Hindlimb muscle (tissue), 1 donor: Measurements from ENCODE around the gene DPH1. TPM values are rescaled to one million over a fixed set of nuclear protein-coding genes. Genes with fewer than 3 reads are reported as not detected.

Experiments
- DNase-seq: peaks from one replicate; pipeline ENCODE4 v3.0.0-alpha.2; 2013
- polyA plus RNA-seq: library from polyadenylated mRNA; unstranded; fragments of 120-200 nt; gene quantifications from one replicate; pipeline ENCODE4 v1.2.1, GENCODE V29; 2013; ENCODE audit not compliant: insufficient read length

The DPH1 gene
- polyA plus RNA-seq, 1 donor: 40.0 TPM

- DNase-seq: no peak
Measured at GRCh38 chr17:2082003-2082781, 52.2 kb downstream of the DPH1 start.

GRCh38 chr17:2083613-2084035 lies 53.7 kb downstream of the DPH1 start:
- peak; percentile 20 for DNase-seq

- DNase-seq: peak; percentile 71
Measured at GRCh38 chr17:2084036-2084765, 54.2 kb downstream of the DPH1 start.

- peak; percentile 88 for DNase-seq
Measured at GRCh38 chr17:2084766-2085647, 55.1 kb downstream of the DPH1 start.

GRCh38 chr17:2085648-2085949 lies 55.6 kb downstream of the DPH1 start:
- peak; percentile 78 for DNase-seq

GRCh38 chr17:2086306-2086705 lies 56.4 kb downstream of the DPH1 start:
- no peak for DNase-seq

- DNase-seq: peak; percentile 68
Measured at GRCh38 chr17:2087597-2088211, 57.8 kb downstream of the DPH1 start.

GRCh38 chr17:2089021-2089422 lies 59.1 kb downstream of the DPH1 start:
- peak; percentile 69 for DNase-seq

GRCh38 chr17:2090210-2090641 lies 60.3 kb downstream of the DPH1 start:
- no peak for DNase-seq

GRCh38 chr17:2090804-2091534 lies 61.0 kb downstream of the DPH1 start:
- peak; percentile 83 for DNase-seq

- DNase-seq: no peak
Measured at GRCh38 chr17:2092253-2092652, 62.3 kb downstream of the DPH1 start.

GRCh38 chr17:2093349-2093748 lies 63.4 kb downstream of the DPH1 start:
- no peak for DNase-seq

Other genes with a start within 250 kb of the DPH1 start
- gene SMYD4, start 200.3 kb upstream of the DPH1 start, polyA plus RNA-seq: 10.4 TPM
- 40.3 TPM for gene RPA1, start 200.1 kb upstream of the DPH1 start, polyA plus RNA-seq
- 2.9 TPM for gene RTN4RL1, start 4.8 kb upstream of the DPH1 start, polyA plus RNA-seq
- 12.6 TPM for gene OVCA2, start 11.9 kb downstream of the DPH1 start, polyA plus RNA-seq
- gene HIC1, start 24.9 kb downstream of the DPH1 start, polyA plus RNA-seq: 33.7 TPM